NCI-H1436 (cell line): ENCODE results near the gene ABCB10.

ENCODE experiments used
- DNase-seq: peaks from one replicate; lab custom pipeline; 2025; lab: John Stamatoyannopoulos, UW

Gene ABCB10

DNA sequence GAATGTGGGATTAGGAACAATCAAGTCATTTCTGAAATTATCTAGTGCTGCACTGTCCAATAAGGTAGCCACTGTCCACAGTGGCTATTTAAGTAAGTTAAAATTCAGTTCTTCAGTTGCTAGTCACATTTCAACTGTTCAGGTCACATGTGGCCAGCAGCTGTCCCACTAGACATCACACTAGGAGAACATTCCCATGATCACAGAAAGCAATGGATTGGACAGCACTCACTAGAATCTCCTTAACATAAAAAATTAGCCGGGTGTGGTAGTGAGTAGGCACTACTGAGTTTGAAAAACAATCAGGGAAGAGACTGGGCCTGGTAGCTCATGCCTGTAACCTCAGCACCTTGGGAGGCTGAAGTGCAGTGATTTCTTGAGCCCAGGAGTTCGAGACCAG lies 84.0 kb downstream of the ABCB10 start:
- no peak for DNase-seq

DNA sequence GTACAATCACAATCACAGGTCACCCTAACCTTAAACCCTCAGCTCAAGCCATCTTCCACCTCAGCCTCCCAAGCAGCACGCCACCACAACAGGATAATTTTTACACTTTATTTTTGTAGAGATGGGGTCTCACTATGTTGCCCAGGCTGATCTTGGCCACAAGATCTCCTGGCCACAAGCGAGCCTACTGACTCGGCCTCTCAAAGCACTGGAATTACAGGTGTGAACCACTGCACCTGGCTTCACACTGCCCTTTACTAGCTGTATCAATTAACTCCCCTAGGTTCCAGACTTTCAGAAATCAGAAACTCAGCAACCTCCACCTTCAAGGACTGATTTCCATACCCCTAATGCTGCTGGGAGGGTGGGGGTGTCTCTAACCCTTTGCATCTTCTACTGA lies 87.3 kb downstream of the ABCB10 start:
- no peak for DNase-seq

GRCh38 chr1:229470406-229471043 lies 88.0 kb downstream of the ABCB10 start:
- DNase-seq: no peak

DNA sequence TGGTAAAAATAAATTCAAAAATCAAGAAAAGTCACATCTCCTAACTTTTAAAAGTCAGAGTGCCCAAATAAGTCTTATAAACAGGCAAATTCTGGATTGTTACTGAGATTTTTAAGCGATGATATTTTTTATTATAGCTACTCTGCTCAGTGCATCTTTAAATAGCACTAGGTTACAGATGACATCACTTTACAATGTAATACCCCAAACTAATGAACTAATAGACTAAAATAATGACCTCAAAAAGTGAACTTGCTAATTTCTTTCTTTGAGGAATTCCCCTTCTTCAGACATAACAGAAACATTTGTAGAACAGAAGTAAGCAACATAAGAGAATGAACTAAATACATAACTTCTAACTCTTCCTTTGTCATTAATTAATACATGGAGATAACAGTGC lies 91.6 kb downstream of the ABCB10 start:
- DNase-seq: no peak
